ENCODE results near the gene KRT9. TPM values are rescaled to one million over a fixed set of nuclear protein-coding genes. Genes with fewer than 3 reads are reported as not detected.

Gene KRT9
- total RNA-seq, 1 experiment from 2014 or later = 0.21 TPM

DNA sequence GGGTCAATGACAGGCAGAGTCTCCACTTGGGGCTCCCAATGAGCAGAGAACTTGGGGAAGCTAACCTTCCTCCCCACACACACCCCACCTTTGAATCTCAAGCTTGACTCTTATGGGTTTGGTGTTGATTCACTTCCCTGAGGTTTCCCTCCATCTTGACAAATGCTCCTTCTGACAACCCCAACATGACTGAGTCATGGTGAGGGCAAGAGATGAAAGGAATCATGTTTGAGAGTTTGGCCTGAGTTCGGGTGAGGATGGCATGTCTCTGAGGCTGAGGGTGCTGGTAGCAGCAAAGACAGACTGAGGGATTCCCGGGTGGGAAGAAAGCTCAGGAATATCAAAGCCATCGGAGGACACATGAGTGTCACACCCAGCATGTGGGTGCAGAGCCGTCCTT is 18.7 kb downstream of the KRT9 start:
- Mint-ChIP-seq H3K4me3 (ENCODE audit: unreplicated experiment) (no peak overlapping the region), H3K27me3 (ENCODE audit: insufficient read depth, unreplicated experiment) (no peaks in the 10 kb centered on the region), H3K36me3 (ENCODE audit: insufficient read depth, unreplicated experiment) (peaks cover 4% of the 10 kb centered on the region), H3K4me1 (ENCODE audit: insufficient read depth, unreplicated experiment) (peaks cover 30% of the 10 kb centered on the region), H3K27ac (ENCODE audit: low read depth, unreplicated experiment) (no peak overlapping the region), H3K9me3 (ENCODE audit: unreplicated experiment) (no peaks in the 10 kb centered on the region)
- DNase-seq (ENCODE audit: unreplicated experiment) = peak; percentile 37
- intact Hi-C loops (cut with micrococcal nuclease) = no loop called here
- TF ChIP-seq, protein P1, sequence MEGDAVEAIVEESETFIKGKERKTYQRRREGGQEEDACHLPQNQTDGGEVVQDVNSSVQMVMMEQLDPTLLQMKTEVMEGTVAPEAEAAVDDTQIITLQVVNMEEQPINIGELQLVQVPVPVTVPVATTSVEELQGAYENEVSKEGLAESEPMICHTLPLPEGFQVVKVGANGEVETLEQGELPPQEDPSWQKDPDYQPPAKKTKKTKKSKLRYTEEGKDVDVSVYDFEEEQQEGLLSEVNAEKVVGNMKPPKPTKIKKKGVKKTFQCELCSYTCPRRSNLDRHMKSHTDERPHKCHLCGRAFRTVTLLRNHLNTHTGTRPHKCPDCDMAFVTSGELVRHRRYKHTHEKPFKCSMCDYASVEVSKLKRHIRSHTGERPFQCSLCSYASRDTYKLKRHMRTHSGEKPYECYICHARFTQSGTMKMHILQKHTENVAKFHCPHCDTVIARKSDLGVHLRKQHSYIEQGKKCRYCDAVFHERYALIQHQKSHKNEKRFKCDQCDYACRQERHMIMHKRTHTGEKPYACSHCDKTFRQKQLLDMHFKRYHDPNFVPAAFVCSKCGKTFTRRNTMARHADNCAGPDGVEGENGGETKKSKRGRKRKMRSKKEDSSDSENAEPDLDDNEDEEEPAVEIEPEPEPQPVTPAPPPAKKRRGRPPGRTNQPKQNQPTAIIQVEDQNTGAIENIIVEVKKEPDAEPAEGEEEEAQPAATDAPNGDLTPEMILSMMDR (IDR thresholded peaks at IDR 0.05; ENCODE audit: unreplicated experiment) = no peak
- ChIA-PET CTCF (interaction anchor here (0.8 to 22.4 kb wide), 3 partner anchors 94 to 147 kb away, joined by 4 to 415 read pairs (median 218); no protein-coding TSS in a partner anchor), POLR2A (interaction anchor here (0.6 to 1.2 kb wide), 3 partner anchors 26 to 136 kb away, joined by 3 to 5 read pairs (median 4); no protein-coding TSS in a partner anchor)
- BruUV-seq (replicated peaks) = no TSS peak

DNA sequence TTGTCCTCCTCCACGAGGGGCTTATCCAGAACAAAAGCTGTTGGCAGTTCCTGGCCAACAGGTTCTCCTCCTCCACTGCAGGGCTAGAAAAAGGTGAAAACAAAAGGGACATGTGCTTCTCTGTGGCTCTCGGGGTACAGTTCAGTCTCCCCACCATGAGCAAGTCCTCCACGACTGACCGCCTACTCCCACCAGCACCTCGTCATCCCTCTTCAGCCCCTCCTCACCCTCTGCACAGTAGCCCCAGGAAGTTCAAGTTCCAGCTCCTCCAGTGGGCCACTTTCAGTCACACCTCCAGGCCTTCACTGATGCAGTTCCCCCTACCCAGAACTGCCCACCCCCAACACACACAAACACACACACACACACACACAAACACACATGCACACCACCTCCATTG is 19.4 kb downstream of the KRT9 start:
- Mint-ChIP-seq H3K27ac (ENCODE audit: low read depth, unreplicated experiment) (no peak overlapping the region), H3K4me3 (ENCODE audit: unreplicated experiment) (no peak overlapping the region), H3K4me1 (ENCODE audit: insufficient read depth, unreplicated experiment) (peaks cover 37% of the 10 kb centered on the region), H3K9me3 (ENCODE audit: unreplicated experiment) (no peaks in the 10 kb centered on the region), H3K36me3 (ENCODE audit: insufficient read depth, unreplicated experiment) (peaks cover 4% of the 10 kb centered on the region), H3K27me3 (ENCODE audit: insufficient read depth, unreplicated experiment) (no peaks in the 10 kb centered on the region)
- no TSS peak for BruUV-seq (replicated peaks)
- intact Hi-C loops (cut with micrococcal nuclease) = no loop called here
- CTCF ChIA-PET = interaction anchor here (0.8 to 22.4 kb wide), 4 partner anchors 26 to 146 kb away, joined by 4 to 415 read pairs (median 128); no protein-coding TSS in a partner anchor
- TF ChIP-seq, protein P1 (IDR thresholded peaks at IDR 0.05; ENCODE audit: unreplicated experiment) = no peak
- POLR2A ChIA-PET = interaction anchor here (6.2 kb wide), 1 partner anchor 98 kb away, joined by 101 read pairs; no protein-coding TSS in a partner anchor
- DNase-seq (ENCODE audit: unreplicated experiment) = no peak

DNA sequence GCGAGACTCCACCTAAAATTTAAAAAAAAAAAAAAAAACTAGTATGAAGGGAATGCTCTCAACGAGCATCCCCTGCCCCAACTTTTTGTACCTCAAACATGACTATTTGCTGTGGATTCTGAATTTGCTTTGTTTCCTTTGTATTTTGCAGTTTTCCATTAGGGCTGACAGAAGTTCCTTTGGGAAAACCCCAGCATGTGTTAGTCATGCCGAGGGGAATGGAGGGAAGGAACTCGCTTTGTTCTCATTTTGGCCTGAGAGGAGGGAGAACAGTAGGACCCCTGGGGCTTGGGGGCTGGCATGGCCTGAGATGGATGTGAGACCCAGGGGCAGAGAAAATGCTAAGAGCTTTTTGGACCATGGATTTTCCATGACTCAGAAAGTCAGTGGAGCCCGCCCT is 20.5 kb downstream of the KRT9 start:
- H3K27me3 Mint-ChIP-seq (ENCODE audit: insufficient read depth, unreplicated experiment) = no peaks in the 10 kb centered on the region
- peaks cover 8% of the 10 kb centered on the region for H3K9me3 Mint-ChIP-seq (ENCODE audit: unreplicated experiment)
- peaks cover 45% of the 10 kb centered on the region for H3K4me1 Mint-ChIP-seq (ENCODE audit: insufficient read depth, unreplicated experiment)
- no peak overlapping the region for H3K27ac Mint-ChIP-seq (ENCODE audit: low read depth, unreplicated experiment)
- intact Hi-C loops (cut with micrococcal nuclease) = no loop called here
- CTCF ChIA-PET = interaction anchor here (0.7 to 22.4 kb wide), 9 partner anchors 27 to 748 kb away, joined by 3 to 415 read pairs (median 5); partner anchors contain the start of genes KRT15 and KRT17
- BruUV-seq (replicated peaks) = no TSS peak
- H3K36me3 Mint-ChIP-seq (ENCODE audit: insufficient read depth, unreplicated experiment) = peaks cover 4% of the 10 kb centered on the region
- TF ChIP-seq, protein P1 (IDR thresholded peaks at IDR 0.05; ENCODE audit: unreplicated experiment) = no peak
- no peak overlapping the region for H3K4me3 Mint-ChIP-seq (ENCODE audit: unreplicated experiment)
- DNase-seq (ENCODE audit: unreplicated experiment) = no peak
- POLR2A ChIA-PET = interaction anchor here (6.2 kb wide), 1 partner anchor 99 kb away, joined by 101 read pairs; no protein-coding TSS in a partner anchor

DNA sequence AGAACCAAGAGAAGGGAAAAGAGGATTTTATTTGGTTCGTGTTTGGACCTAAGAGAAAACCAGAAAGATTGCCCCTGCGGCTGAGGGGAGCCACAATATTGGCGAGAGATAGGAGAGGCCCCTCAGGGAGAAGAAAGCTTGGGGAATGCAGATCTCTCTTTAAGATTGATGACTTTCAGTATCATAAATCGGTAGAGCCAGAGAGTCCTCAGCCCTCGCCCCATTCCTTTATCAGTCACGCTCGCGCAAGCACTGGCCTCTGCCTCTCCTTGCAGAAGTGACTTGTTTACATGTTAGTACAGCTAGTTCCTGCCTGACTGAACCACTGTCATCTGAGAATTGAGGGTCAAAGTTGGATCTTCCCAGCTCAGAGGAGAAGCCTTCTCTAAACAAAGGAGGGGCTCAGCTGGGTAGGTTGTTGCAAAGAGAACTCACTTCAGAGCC is 22.2 kb downstream of the KRT9 start:
- Mint-ChIP-seq H3K27ac (ENCODE audit: low read depth, unreplicated experiment) (no peak overlapping the region), H3K27me3 (ENCODE audit: insufficient read depth, unreplicated experiment) (no peaks in the 10 kb centered on the region), H3K36me3 (ENCODE audit: insufficient read depth, unreplicated experiment) (peaks cover 4% of the 10 kb centered on the region), H3K4me1 (ENCODE audit: insufficient read depth, unreplicated experiment) (peaks cover 46% of the 10 kb centered on the region), H3K9me3 (ENCODE audit: unreplicated experiment) (peaks cover 8% of the 10 kb centered on the region), H3K4me3 (ENCODE audit: unreplicated experiment) (no peak overlapping the region)
- intact Hi-C loops (cut with micrococcal nuclease) = loop anchor here (1.0 to 5.0 kb wide), 7 partner anchors 30 to 747 kb away; no protein-coding TSS in a partner anchor
- no TSS peak for BruUV-seq (replicated peaks)
- TF ChIP-seq, protein P1 (IDR thresholded peaks at IDR 0.05; ENCODE audit: unreplicated experiment) = no peak
- ChIA-PET POLR2A (interaction anchor here (0.5 to 6.2 kb wide), 28 partner anchors 9 to 694 kb away, joined by 3 to 101 read pairs (median 8); partner anchors contain the start of genes EIF1, KRT15, KRT16 and KRT17), CTCF (interaction anchor here (0.6 to 22.4 kb wide), 63 partner anchors 10 to 852 kb away, joined by 3 to 415 read pairs (median 8); partner anchors contain the start of genes KRT13, KRT15, KRT16 and KRT17)
- DNase-seq (ENCODE audit: unreplicated experiment) = no peak

All from MCF 10A (cell line).